HEK293 (cell line): ENCODE results near the gene BEST2.

Experiments used
- CTCF ChIA-PET: fragments of 350-600 bp; formaldehyde crosslinking; extraction: SDS; loops from one replicate; lab custom pipeline; 2021; ENCODE audit warnings: antibody characterized with exemption; lab: Yijun Ruan, JAX
- POLR2A ChIA-PET: fragments of 300-600 bp; formaldehyde crosslinking; extraction: SDS; loops from one replicate; lab custom pipeline; 2020; ENCODE audit warnings: antibody characterized with exemption, inconsistent platforms; lab: Yijun Ruan, JAX
- H3K27ac ChIP-seq: fragments of 200-500 bp; sonication (Bioruptor generic); 2 replicates; pipeline ENCODE4 v1.5.1; 2014; ENCODE audit warnings: low read depth, low read length, control low read depth, inconsistent platforms; ENCODE audit errors: extremely low read depth
- H3K36me3 ChIP-seq, 2 experiments: fragments of 200-500 bp in 1 of 2; sonication (Bioruptor generic) in 1 of 2; 1 replicate in 1 of 2; 2 replicates in 1 of 2; pipeline ENCODE4 v1.5.1; 2014 to 2017; ENCODE audit warnings: inconsistent platforms in 2 of 2, low read length in 2 of 2; ENCODE audit not compliant: control insufficient read depth in 2 of 2, insufficient read depth in 1 of 2
- H3K4me1 ChIP-seq: fragments of 200-500 bp; sonication (Bioruptor generic); 2 replicates; pipeline ENCODE4 v1.5.1; 2014; ENCODE audit warnings: mild to moderate bottlenecking, low read length, inconsistent platforms; ENCODE audit not compliant: control insufficient read depth, insufficient read depth
- H3K4me3 ChIP-seq: 2 replicates; pipeline ENCODE4 v1.5.1; 2011; ENCODE audit warnings: low read depth, mild to moderate bottlenecking, control low read depth, low read length, moderate library complexity
- H3K9me3 ChIP-seq: fragments of 200-500 bp; sonication (Bioruptor generic); 2 replicates; pipeline ENCODE4 v1.5.1; 2014; ENCODE audit warnings: low read depth, low read length, inconsistent platforms; ENCODE audit not compliant: control insufficient read depth, insufficient read depth
- GFI1B ChIP-seq: fragments of 450-650 bp; formaldehyde crosslinking; IDR thresholded peaks from 2 replicates; pipeline ENCODE4 v1.5.1; 2016; ENCODE audit warnings: missing biosample characterization, missing genetic modification characterization
- KLF8 ChIP-seq: fragments of 450-650 bp; formaldehyde crosslinking; IDR thresholded peaks from 2 replicates; pipeline ENCODE4 v1.5.1; 2016; ENCODE audit warnings: missing biosample characterization, missing genetic modification characterization
- SCRT2 ChIP-seq: fragments of 450-650 bp; formaldehyde crosslinking; IDR thresholded peaks from 2 replicates; pipeline ENCODE4 v1.5.1; 2016; ENCODE audit warnings: missing biosample characterization, missing genetic modification characterization
- ZBTB49 ChIP-seq: fragments of 450-650 bp; formaldehyde crosslinking; IDR thresholded peaks from 2 replicates; pipeline ENCODE4 v1.5.1; 2016; ENCODE audit warnings: missing biosample characterization, missing genetic modification characterization, low read depth
- ZFP69B ChIP-seq: fragments of 450-650 bp; formaldehyde crosslinking; IDR thresholded peaks from 2 replicates; pipeline ENCODE4 v1.5.1; 2016; ENCODE audit warnings: missing biosample characterization, missing genetic modification characterization
- ZNF140 ChIP-seq: fragments of 450-650 bp; formaldehyde crosslinking; IDR thresholded peaks from 2 replicates; pipeline ENCODE4 v1.5.1; 2016; ENCODE audit warnings: missing biosample characterization, missing genetic modification characterization
- ZNF155 ChIP-seq: fragments of 450-650 bp; formaldehyde crosslinking; IDR thresholded peaks from 2 replicates; pipeline ENCODE4 v1.5.1; 2016; ENCODE audit warnings: missing biosample characterization, missing genetic modification characterization
- ZNF169 ChIP-seq: fragments of 450-650 bp; formaldehyde crosslinking; IDR thresholded peaks from 2 replicates; pipeline ENCODE4 v1.5.1; 2016; ENCODE audit warnings: missing biosample characterization, missing genetic modification characterization
- ZNF211 ChIP-seq: fragments of 450-650 bp; formaldehyde crosslinking; IDR thresholded peaks from 2 replicates; pipeline ENCODE4 v1.5.1; 2016; ENCODE audit warnings: low read depth, missing biosample characterization, missing genetic modification characterization
- ZNF280D ChIP-seq: fragments of 450-650 bp; formaldehyde crosslinking; IDR thresholded peaks from 2 replicates; pipeline ENCODE4 v1.5.1; 2016; ENCODE audit warnings: missing biosample characterization, missing genetic modification characterization
- ZNF302 ChIP-seq: fragments of 450-650 bp; formaldehyde crosslinking; IDR thresholded peaks from 2 replicates; pipeline ENCODE4 v1.5.1; 2016; ENCODE audit warnings: missing biosample characterization, missing genetic modification characterization, low read depth
- ZNF335 ChIP-seq: fragments of 450-650 bp; formaldehyde crosslinking; conservative IDR thresholded peaks from 2 replicates; pipeline ENCODE4 v1.5.1; 2016; ENCODE audit warnings: missing biosample characterization, missing genetic modification characterization
- ZNF398 ChIP-seq: fragments of 450-650 bp; formaldehyde crosslinking; IDR thresholded peaks from 2 replicates; pipeline ENCODE4 v1.5.1; 2017; ENCODE audit warnings: missing biosample characterization, missing genetic modification characterization
- ZNF423 ChIP-seq: fragments of 450-650 bp; formaldehyde crosslinking; IDR thresholded peaks from 2 replicates; pipeline ENCODE4 v1.5.1; 2016; ENCODE audit warnings: missing biosample characterization, missing genetic modification characterization
- ZNF48 ChIP-seq: fragments of 450-650 bp; formaldehyde crosslinking; IDR thresholded peaks from 2 replicates; pipeline ENCODE4 v1.5.1; 2016; ENCODE audit warnings: missing biosample characterization, missing genetic modification characterization
- ZNF510 ChIP-seq: fragments of 450-650 bp; formaldehyde crosslinking; IDR thresholded peaks from 2 replicates; pipeline ENCODE4 v1.5.1; 2018; ENCODE audit warnings: mild to moderate bottlenecking, missing genetic modification characterization, missing biosample characterization; ENCODE audit not compliant: insufficient replicate concordance
- ZNF555 ChIP-seq: fragments of 450-650 bp; formaldehyde crosslinking; conservative IDR thresholded peaks from 2 replicates; pipeline ENCODE4 v1.5.1; 2017; ENCODE audit warnings: missing biosample characterization, mild to moderate bottlenecking, missing genetic modification characterization, inconsistent platforms
- ZNF560 ChIP-seq: fragments of 450-650 bp; formaldehyde crosslinking; IDR thresholded peaks from 2 replicates; pipeline ENCODE4 v1.5.1; 2017; ENCODE audit warnings: missing biosample characterization, missing genetic modification characterization, borderline replicate concordance
- ZNF654 ChIP-seq: fragments of 450-650 bp; formaldehyde crosslinking; IDR thresholded peaks from 2 replicates; pipeline ENCODE4 v1.5.1; 2016; ENCODE audit warnings: low read depth, missing biosample characterization, missing genetic modification characterization
- ZNF660 ChIP-seq: fragments of 450-650 bp; IDR thresholded peaks from 2 replicates; pipeline ENCODE4 v1.5.1; 2018; ENCODE audit warnings: missing biosample characterization, mild to moderate bottlenecking, missing genetic modification characterization
- ZNF707 ChIP-seq: fragments of 450-650 bp; formaldehyde crosslinking; IDR thresholded peaks from 2 replicates; pipeline ENCODE4 v1.5.1; 2016; ENCODE audit warnings: missing biosample characterization, missing genetic modification characterization
- ZNF777 ChIP-seq: fragments of 450-650 bp; formaldehyde crosslinking; IDR thresholded peaks from 2 replicates; pipeline ENCODE4 v1.5.1; 2017; ENCODE audit warnings: missing biosample characterization, missing genetic modification characterization, borderline replicate concordance
- ZNF830 ChIP-seq: fragments of 450-650 bp; IDR thresholded peaks from 2 replicates; pipeline ENCODE4 v1.5.0; 2018; ENCODE audit warnings: missing biosample characterization, missing genetic modification characterization, low read depth, mild to moderate bottlenecking, moderate library complexity
- ZSCAN23 ChIP-seq: fragments of 450-650 bp; formaldehyde crosslinking; IDR thresholded peaks from 2 replicates; pipeline ENCODE4 v1.5.1; 2016; ENCODE audit warnings: missing biosample characterization, missing genetic modification characterization
- TF ChIP-seq, protein P1 (sequence below): fragments of 450-650 bp; formaldehyde crosslinking; IDR thresholded peaks from 2 replicates; pipeline ENCODE4 v1.5.1; 2016; ENCODE audit warnings: missing biosample characterization, missing genetic modification characterization
- TF ChIP-seq, protein P2 (sequence below): fragments of 450-650 bp; formaldehyde crosslinking; IDR thresholded peaks from 2 replicates; pipeline ENCODE4 v1.5.1; 2016; ENCODE audit warnings: missing biosample characterization, missing genetic modification characterization
- TF ChIP-seq, protein P3 (sequence below): fragments of 450-650 bp; formaldehyde crosslinking; IDR thresholded peaks from 2 replicates; pipeline ENCODE4; 2016; ENCODE audit warnings: missing biosample characterization, missing genetic modification characterization

Gene BEST2

GRCh38 chr19:12766051-12766521, 14.5 kb downstream of the BEST2 start:
- no peak overlapping the region for H3K27ac ChIP-seq
- CTCF ChIA-PET, result interaction anchor here (0.5 to 14.1 kb wide), 28 partner anchors 8 to 167 kb away, joined by 3 to 386 read pairs (median 6); partner anchors contain the start of genes FARSA, FBXW9, JUNB and PRDX2
- TF ChIP-seq ZFP69B (tag by site-specific recombination), result no peak
- TF ChIP-seq ZNF555 (tag by site-specific recombination), result no peak
- peak; percentile 45; the same call in 1 of the 2 replicates for TF ChIP-seq KLF8 (tag by site-specific recombination)
- TF ChIP-seq ZNF560 (tag by site-specific recombination), result no peak
- no peak for TF ChIP-seq GFI1B (tag by site-specific recombination)
- TF ChIP-seq ZBTB49 (tag by site-specific recombination), result no peak
- no peak for TF ChIP-seq ZNF169 (tag by site-specific recombination)
- TF ChIP-seq ZNF140 (tag by site-specific recombination), result no peak
- TF ChIP-seq SCRT2 (tag by site-specific recombination), result no peak
- no peak for TF ChIP-seq ZNF510 (tag by site-specific recombination)
- no peak for TF ChIP-seq ZNF660
- peak; percentile 40; the same call in 1 of the 2 replicates for TF ChIP-seq ZNF654 (tag by site-specific recombination)
- no peak for TF ChIP-seq ZNF48 (tag by site-specific recombination)
- no peak for TF ChIP-seq ZNF280D
- TF ChIP-seq ZNF302 (tag by site-specific recombination), result no peak
- no peak for TF ChIP-seq ZNF211 (tag by site-specific recombination)
- TF ChIP-seq ZNF423 (tag by site-specific recombination), result no peak
- TF ChIP-seq ZNF155 (tag by site-specific recombination), result no peak
- TF ChIP-seq ZNF398 (tag by site-specific recombination), result no peak
- no peak for TF ChIP-seq ZNF830 (tag by site-specific recombination)
- TF ChIP-seq ZNF777 (tag by site-specific recombination), result no peak
- peak; percentile 87 for TF ChIP-seq ZNF335 (tag by site-specific recombination)
- TF ChIP-seq, protein P1, sequence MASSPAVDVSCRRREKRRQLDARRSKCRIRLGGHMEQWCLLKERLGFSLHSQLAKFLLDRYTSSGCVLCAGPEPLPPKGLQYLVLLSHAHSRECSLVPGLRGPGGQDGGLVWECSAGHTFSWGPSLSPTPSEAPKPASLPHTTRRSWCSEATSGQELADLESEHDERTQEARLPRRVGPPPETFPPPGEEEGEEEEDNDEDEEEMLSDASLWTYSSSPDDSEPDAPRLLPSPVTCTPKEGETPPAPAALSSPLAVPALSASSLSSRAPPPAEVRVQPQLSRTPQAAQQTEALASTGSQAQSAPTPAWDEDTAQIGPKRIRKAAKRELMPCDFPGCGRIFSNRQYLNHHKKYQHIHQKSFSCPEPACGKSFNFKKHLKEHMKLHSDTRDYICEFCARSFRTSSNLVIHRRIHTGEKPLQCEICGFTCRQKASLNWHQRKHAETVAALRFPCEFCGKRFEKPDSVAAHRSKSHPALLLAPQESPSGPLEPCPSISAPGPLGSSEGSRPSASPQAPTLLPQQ (tag by site-specific recombination), result no peak
- no peak for TF ChIP-seq ZSCAN23 (tag by site-specific recombination)
- TF ChIP-seq, protein P2, sequence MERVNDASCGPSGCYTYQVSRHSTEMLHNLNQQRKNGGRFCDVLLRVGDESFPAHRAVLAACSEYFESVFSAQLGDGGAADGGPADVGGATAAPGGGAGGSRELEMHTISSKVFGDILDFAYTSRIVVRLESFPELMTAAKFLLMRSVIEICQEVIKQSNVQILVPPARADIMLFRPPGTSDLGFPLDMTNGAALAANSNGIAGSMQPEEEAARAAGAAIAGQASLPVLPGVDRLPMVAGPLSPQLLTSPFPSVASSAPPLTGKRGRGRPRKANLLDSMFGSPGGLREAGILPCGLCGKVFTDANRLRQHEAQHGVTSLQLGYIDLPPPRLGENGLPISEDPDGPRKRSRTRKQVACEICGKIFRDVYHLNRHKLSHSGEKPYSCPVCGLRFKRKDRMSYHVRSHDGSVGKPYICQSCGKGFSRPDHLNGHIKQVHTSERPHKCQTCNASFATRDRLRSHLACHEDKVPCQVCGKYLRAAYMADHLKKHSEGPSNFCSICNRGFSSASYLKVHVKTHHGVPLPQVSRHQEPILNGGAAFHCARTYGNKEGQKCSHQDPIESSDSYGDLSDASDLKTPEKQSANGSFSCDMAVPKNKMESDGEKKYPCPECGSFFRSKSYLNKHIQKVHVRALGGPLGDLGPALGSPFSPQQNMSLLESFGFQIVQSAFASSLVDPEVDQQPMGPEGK (tag by site-specific recombination), result no peak
- TF ChIP-seq ZNF707 (tag by site-specific recombination), result no peak
- TF ChIP-seq, protein P3, sequence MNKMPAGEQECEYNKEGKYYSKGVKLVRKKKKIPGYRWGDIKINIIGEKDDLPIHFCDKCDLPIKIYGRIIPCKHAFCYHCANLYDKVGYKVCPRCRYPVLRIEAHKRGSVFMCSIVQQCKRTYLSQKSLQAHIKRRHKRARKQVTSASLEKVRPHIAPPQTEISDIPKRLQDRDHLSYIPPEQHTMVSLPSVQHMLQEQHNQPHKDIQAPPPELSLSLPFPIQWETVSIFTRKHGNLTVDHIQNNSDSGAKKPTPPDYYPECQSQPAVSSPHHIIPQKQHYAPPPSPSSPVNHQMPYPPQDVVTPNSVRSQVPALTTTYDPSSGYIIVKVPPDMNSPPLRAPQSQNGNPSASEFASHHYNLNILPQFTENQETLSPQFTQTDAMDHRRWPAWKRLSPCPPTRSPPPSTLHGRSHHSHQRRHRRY (tag by site-specific recombination), result no peak

More at GRCh38 chr19:12766051-12766521, 14.5 kb downstream of the BEST2 start:
- peak overlapping the region; percentile 44 for H3K4me3 ChIP-seq
- H3K9me3 ChIP-seq, result no peaks in the 10 kb centered on the region
- POLR2A ChIA-PET, result interaction anchor here (0.6 to 3.1 kb wide), 9 partner anchors 9 to 1054 kb away, joined by 3 to 28 read pairs (median 5); partner anchors contain the start of gene JUNB
- peaks cover 0 to 39% of the 10 kb centered on the region in 2 experiments; a peak in 2 of 3 replicates for H3K36me3 ChIP-seq
- H3K4me1 ChIP-seq, result no peaks in the 10 kb centered on the region
